Neural cell (in vitro differentiated cells): ENCODE data around the gene ZDHHC14. TPM values are rescaled to one million over a fixed set of nuclear protein-coding genes. Genes with fewer than 3 reads are reported as not detected.

Experiments used
- H2AFZ ChIP-seq: fragments of 200-600, 300-800 bp; sonication (generic), shearing (Covaris generic); 2 replicates; pipeline ENCODE4 v1.6.0; 2014; ENCODE audit warnings: low read depth, mild to moderate bottlenecking, antibody characterized with exemption, low read length, moderate library complexity
- H3F3A ChIP-seq: fragments of 200-600 bp; shearing (Covaris generic); 2 replicates; pipeline ENCODE4 v1.6.1; 2016; ENCODE audit warnings: mild to moderate bottlenecking, moderate library complexity, mixed read lengths, antibody characterized with exemption, low read length; ENCODE audit not compliant: insufficient read depth, poor library complexity, severe bottlenecking
- H3K27ac ChIP-seq: fragments of 200-600, 300-800 bp; sonication (generic), shearing (Covaris generic); 2 replicates; pipeline ENCODE4 v1.5.1; 2014; ENCODE audit warnings: mild to moderate bottlenecking, low read length, moderate library complexity
- H3K27me3 ChIP-seq: fragments of 300-800, 200-600 bp; sonication (generic), shearing (Covaris generic); 2 replicates; pipeline ENCODE4 v1.6.0; 2014; ENCODE audit warnings: mild to moderate bottlenecking, low read depth, low read length, moderate library complexity; ENCODE audit not compliant: insufficient read depth
- H3K36me3 ChIP-seq: fragments of 300-800, 200-600 bp; sonication (generic), shearing (Covaris generic); 2 replicates; pipeline ENCODE4 v1.5.1; 2014; ENCODE audit warnings: mild to moderate bottlenecking, antibody characterized with exemption, low read length, moderate library complexity; ENCODE audit not compliant: insufficient read depth
- H3K4me2 ChIP-seq: fragments of 300-800, 200-600 bp; sonication (generic), shearing (Covaris generic); 2 replicates; pipeline ENCODE4 v1.6.0; 2014; ENCODE audit warnings: mild to moderate bottlenecking, low read length
- H3K4me3 ChIP-seq: fragments of 300-800, 200-600 bp; sonication (generic), shearing (Covaris generic); 2 replicates; pipeline ENCODE4 v1.5.1; 2014; ENCODE audit warnings: mild to moderate bottlenecking, low read length, moderate library complexity
- H3K79me2 ChIP-seq: fragments of 200-600 bp; shearing (Covaris generic); replicated peaks from 2 replicates; pipeline ENCODE4 v1.6.0; 2014; ENCODE audit warnings: mild to moderate bottlenecking, low read length, moderate library complexity; ENCODE audit not compliant: insufficient read depth
- H3K9ac ChIP-seq: fragments of 300-800, 200-600 bp; sonication (generic), shearing (Covaris generic); 2 replicates; pipeline ENCODE4 v1.6.1; 2016; ENCODE audit warnings: mild to moderate bottlenecking, low read length, mixed read lengths
- H3K9me2 ChIP-seq: fragments of 200-600 bp; shearing (Covaris generic); 2 replicates; pipeline ENCODE4 v1.6.1; 2016; ENCODE audit warnings: mild to moderate bottlenecking, low read length, mixed read lengths; ENCODE audit not compliant: insufficient read depth
- H3K9me3 ChIP-seq: fragments of 200-600, 300-800 bp; sonication (generic), shearing (Covaris generic); 2 replicates; pipeline ENCODE4 v1.6.1; 2016; ENCODE audit warnings: mild to moderate bottlenecking, mixed run types, low read length, moderate library complexity, mixed read lengths
- H4K20me1 ChIP-seq: fragments of 200-600 bp; shearing (Covaris generic); 2 replicates; pipeline ENCODE4 v1.6.1; 2016; ENCODE audit warnings: mild to moderate bottlenecking, mixed run types; ENCODE audit not compliant: insufficient read depth
- EP300 ChIP-seq: fragments of 450-650 bp; conservative IDR thresholded peaks from 2 replicates; pipeline ENCODE4 v1.6.1; 2014; ENCODE audit warnings: antibody characterized with exemption, mild to moderate bottlenecking, moderate library complexity; ENCODE audit not compliant: poor library complexity, severe bottlenecking
- EZH2 ChIP-seq: fragments of 200-600, 300-800 bp; shearing (Covaris generic), sonication (generic); IDR thresholded peaks from 2 replicates; pipeline ENCODE4 v1.6.1; 2014; ENCODE audit warnings: antibody characterized with exemption, low read length, borderline replicate concordance, mild to moderate bottlenecking; ENCODE audit not compliant: insufficient read depth, poor library complexity, severe bottlenecking
- MXI1 ChIP-seq: fragments of 450-650 bp; conservative IDR thresholded peaks from 2 replicates; pipeline ENCODE4 v1.6.1; 2014; ENCODE audit warnings: antibody characterized with exemption, mild to moderate bottlenecking; ENCODE audit not compliant: poor library complexity, severe bottlenecking
- POLR2AphosphoS5 ChIP-seq: IDR thresholded peaks from 2 replicates; pipeline ENCODE4 v1.6.1; 2012
- RAD21 ChIP-seq: fragments of 450-650 bp; conservative IDR thresholded peaks from 2 replicates; pipeline ENCODE4 v1.6.1; 2014; ENCODE audit warnings: antibody characterized with exemption, mild to moderate bottlenecking, moderate library complexity
- SMC3 ChIP-seq: fragments of 450-650 bp; conservative IDR thresholded peaks from 2 replicates; pipeline ENCODE4 v1.6.1; 2014; ENCODE audit warnings: antibody characterized with exemption, mild to moderate bottlenecking, moderate library complexity; ENCODE audit not compliant: poor library complexity
- TAF1 ChIP-seq: IDR thresholded peaks from 2 replicates; pipeline ENCODE4 v1.6.1; 2012; ENCODE audit warnings: low read depth
- polyA plus RNA-seq: library from polyadenylated mRNA; depleted of rRNA; stranded (reverse); fragments of >200 nt; gene quantifications from 2 replicates; pipeline ENCODE4 v1.2.3, GENCODE V29; 2014
- TF ChIP-seq, protein P1 (sequence below): IDR thresholded peaks from 2 replicates; pipeline ENCODE4 v1.6.1; 2012; ENCODE audit warnings: borderline replicate concordance
- TF ChIP-seq, protein P2 (sequence below): fragments of 450-650 bp; IDR thresholded peaks from 2 replicates; pipeline ENCODE4 v1.5.1; 2014; ENCODE audit warnings: antibody characterized with exemption, mild to moderate bottlenecking, moderate library complexity; ENCODE audit not compliant: poor library complexity, severe bottlenecking

The ZDHHC14 gene
- polyA plus RNA-seq, 1 donor from 2014 or later, result 4.1 TPM

DNA sequence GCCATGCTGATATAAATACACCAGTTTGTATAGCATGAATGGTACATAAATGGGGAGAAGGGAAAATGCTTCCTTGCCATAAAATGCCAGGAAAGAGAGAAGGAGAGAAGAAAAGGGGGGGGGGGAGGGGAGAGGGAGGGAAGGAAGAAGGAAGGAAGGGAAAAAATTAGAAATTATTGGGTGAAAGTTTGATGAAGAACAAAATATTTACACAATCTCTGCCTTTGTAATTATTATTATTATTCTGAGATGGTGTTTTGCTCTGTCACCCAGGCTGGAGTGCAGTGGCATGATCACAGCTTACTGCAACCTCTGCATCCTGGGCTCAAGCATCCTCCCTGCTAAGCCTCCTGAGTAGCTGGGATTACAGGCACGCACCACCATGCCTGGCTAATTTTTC is 10.2 kb upstream of the ZDHHC14 start:
- H3K4me2 ChIP-seq, result no peak overlapping the region
- no peak overlapping the region for H3K9ac ChIP-seq
- H3K9me3 ChIP-seq, result no peaks in the 10 kb centered on the region
- TF ChIP-seq SMC3, result no peak
- TF ChIP-seq, protein P1, sequence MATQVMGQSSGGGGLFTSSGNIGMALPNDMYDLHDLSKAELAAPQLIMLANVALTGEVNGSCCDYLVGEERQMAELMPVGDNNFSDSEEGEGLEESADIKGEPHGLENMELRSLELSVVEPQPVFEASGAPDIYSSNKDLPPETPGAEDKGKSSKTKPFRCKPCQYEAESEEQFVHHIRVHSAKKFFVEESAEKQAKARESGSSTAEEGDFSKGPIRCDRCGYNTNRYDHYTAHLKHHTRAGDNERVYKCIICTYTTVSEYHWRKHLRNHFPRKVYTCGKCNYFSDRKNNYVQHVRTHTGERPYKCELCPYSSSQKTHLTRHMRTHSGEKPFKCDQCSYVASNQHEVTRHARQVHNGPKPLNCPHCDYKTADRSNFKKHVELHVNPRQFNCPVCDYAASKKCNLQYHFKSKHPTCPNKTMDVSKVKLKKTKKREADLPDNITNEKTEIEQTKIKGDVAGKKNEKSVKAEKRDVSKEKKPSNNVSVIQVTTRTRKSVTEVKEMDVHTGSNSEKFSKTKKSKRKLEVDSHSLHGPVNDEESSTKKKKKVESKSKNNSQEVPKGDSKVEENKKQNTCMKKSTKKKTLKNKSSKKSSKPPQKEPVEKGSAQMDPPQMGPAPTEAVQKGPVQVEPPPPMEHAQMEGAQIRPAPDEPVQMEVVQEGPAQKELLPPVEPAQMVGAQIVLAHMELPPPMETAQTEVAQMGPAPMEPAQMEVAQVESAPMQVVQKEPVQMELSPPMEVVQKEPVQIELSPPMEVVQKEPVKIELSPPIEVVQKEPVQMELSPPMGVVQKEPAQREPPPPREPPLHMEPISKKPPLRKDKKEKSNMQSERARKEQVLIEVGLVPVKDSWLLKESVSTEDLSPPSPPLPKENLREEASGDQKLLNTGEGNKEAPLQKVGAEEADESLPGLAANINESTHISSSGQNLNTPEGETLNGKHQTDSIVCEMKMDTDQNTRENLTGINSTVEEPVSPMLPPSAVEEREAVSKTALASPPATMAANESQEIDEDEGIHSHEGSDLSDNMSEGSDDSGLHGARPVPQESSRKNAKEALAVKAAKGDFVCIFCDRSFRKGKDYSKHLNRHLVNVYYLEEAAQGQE, result no peak
- TF ChIP-seq RAD21, result no peak
- no peak for TF ChIP-seq EP300
- no peak for TF ChIP-seq MXI1
- TF ChIP-seq, protein P2, sequence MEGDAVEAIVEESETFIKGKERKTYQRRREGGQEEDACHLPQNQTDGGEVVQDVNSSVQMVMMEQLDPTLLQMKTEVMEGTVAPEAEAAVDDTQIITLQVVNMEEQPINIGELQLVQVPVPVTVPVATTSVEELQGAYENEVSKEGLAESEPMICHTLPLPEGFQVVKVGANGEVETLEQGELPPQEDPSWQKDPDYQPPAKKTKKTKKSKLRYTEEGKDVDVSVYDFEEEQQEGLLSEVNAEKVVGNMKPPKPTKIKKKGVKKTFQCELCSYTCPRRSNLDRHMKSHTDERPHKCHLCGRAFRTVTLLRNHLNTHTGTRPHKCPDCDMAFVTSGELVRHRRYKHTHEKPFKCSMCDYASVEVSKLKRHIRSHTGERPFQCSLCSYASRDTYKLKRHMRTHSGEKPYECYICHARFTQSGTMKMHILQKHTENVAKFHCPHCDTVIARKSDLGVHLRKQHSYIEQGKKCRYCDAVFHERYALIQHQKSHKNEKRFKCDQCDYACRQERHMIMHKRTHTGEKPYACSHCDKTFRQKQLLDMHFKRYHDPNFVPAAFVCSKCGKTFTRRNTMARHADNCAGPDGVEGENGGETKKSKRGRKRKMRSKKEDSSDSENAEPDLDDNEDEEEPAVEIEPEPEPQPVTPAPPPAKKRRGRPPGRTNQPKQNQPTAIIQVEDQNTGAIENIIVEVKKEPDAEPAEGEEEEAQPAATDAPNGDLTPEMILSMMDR, result no peak
- no peak for TF ChIP-seq EZH2
- no peak for TF ChIP-seq TAF1
- no peak for TF ChIP-seq POLR2AphosphoS5
- no peaks in the 10 kb centered on the region for H3K9me2 ChIP-seq
- no peaks in the 10 kb centered on the region for H3F3A ChIP-seq
- H3K36me3 ChIP-seq, result no peaks in the 10 kb centered on the region
- H4K20me1 ChIP-seq, result no peaks in the 10 kb centered on the region
- no peaks in the 10 kb centered on the region for H3K79me2 ChIP-seq
- H3K4me3 ChIP-seq, result no peak overlapping the region
- no peak overlapping the region for H3K27ac ChIP-seq
- no peaks in the 10 kb centered on the region for H3K27me3 ChIP-seq
- no peak overlapping the region for H2AFZ ChIP-seq

DNA sequence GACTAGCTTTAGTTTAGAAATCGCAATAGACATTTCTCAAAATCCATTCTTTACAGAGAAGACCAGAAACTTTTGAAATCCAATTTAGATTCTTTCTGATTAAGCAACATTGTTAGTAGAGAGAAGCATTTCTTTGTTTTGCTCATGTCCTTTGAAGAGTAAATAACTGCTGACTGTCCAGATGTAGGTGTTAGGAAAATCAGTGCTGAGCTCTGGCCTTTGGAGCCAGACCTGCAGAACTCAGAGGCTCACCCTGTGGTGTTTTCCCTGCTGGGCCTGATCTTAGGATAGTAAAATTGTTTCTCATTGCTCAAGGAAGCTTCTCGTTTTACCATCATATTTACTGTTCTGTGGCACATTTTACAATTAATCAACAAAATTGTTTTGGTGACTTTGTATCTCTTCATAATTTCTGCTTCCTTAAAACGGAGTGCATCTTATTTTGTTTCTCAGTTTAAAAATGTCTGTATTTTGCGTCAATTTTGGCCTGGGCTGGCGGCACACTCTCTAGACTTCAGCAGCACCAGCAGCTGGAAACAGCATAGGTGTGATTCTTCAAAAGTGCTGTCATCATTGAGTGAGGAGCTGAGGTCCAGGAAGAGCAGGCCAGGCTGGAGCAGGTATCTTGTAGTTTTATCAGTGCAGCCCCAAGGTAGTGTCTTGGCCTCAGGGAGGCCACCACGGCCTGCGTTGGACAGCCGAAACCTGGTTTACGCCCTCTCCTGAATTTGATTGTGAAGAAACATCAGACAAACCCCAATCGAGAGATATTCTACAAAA is 8.3 kb upstream of the ZDHHC14 start:
- TF ChIP-seq EP300, result no peak
- no peak for TF ChIP-seq TAF1
- no peak for TF ChIP-seq EZH2
- TF ChIP-seq, protein P1, result no peak
- no peak for TF ChIP-seq RAD21
- no peak for TF ChIP-seq POLR2AphosphoS5
- no peak for TF ChIP-seq SMC3
- TF ChIP-seq MXI1, result no peak
- TF ChIP-seq, protein P2, result no peak
- H3K9ac ChIP-seq, result no peak overlapping the region
- no peak overlapping the region for H2AFZ ChIP-seq
- no peaks in the 10 kb centered on the region for H4K20me1 ChIP-seq
- H3K4me2 ChIP-seq, result no peak overlapping the region
- H3K79me2 ChIP-seq, result no peaks in the 10 kb centered on the region
- no peaks in the 10 kb centered on the region for H3F3A ChIP-seq
- no peaks in the 10 kb centered on the region for H3K9me2 ChIP-seq
- H3K27me3 ChIP-seq, result no peaks in the 10 kb centered on the region
- no peak overlapping the region for H3K4me3 ChIP-seq
- no peaks in the 10 kb centered on the region for H3K36me3 ChIP-seq
- no peaks in the 10 kb centered on the region for H3K9me3 ChIP-seq
- no peak overlapping the region for H3K27ac ChIP-seq
